A549 treated with Mapracorat at 1 μM for 4 hours (cell line): Measurements from ENCODE around the gene ARHGEF9. TPM values are rescaled to one million over a fixed set of nuclear protein-coding genes. Genes with fewer than 3 reads are reported as not detected.

Source experiments
- total RNA-seq: library from RNA; stranded (reverse); fragments of 200-300 nt; extraction: Qiagen RNA extraction; gene quantifications from 5 replicates; pipeline ENCODE4 v1.2.3, GENCODE V29; 2022

Gene ARHGEF9
- 4.1 to 6.1 TPM (median 5.4 TPM) in 5 replicates for total RNA-seq

DNA sequence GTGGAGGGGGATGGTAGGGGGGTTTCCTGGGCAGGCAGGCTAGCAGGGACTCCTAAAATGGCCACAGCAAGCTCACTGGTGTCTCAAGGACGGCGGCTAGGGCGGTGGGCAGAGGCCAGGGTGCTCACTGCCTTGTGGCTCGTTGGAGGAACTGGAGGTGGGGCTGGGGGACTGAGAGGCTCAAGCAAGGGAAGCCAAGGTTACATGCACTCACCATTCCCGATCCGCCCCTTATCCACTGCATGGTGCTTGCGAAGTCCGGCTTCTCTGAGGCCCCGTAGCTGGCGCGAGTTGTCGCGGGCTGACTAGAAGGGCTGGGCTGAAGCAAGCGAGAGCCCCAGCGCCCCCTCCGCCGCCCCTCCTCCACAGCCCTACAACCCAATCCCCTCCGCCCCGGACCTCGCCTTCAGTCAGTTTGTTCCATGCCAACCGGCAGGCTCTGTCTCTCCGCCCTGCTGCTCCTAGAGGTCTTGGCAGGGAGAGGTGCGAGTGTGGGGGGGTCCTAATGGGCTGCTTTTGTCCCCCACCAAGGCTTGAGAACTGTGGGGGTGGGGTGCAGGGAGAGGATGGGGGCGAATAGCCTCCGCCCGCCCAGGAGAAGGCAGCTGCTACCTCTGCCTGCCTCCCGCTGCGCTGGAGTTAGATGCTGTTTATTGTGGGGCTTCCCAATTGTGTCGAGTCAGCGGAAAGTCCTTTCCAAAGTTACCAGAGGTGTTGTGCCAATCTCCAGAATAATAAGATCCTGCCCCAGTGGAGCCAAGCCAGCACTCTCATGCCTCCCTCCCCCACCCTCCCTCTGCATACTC, at the start of gene ARHGEF9:
TSS of gene ARHGEF9 (minus strand) at position 313 of the 806 bp plus-strand sequence. CDS start at position 244, 69 bp downstream.

